HL-60/S4 treated with phorbol 12-myristate 13-acetate at 8.2 ng/mL for 4 days and 3 days (cell line): ENCODE results near the gene POR.
"Not testable (repeated sequence)": the region's sequence is repeated elsewhere in the genome, so short reads cannot be mapped to it uniquely, and the experiment has no call there.

ENCODE experiments used
- in situ Hi-C: fragments of 300-500 bp; cut with MboI; formaldehyde crosslinking; loops from 2 replicates; pipeline ENCODE4 v1.15.0; 2022; ENCODE audit warnings: low sequenced_read_pairs

Gene POR

GRCh38 chr7:75914655-75915415 is at the start of gene POR:
Gene POR (plus strand): TSS chr7:75915155. CDS start chr7:75954002, 38,847 bp downstream.
- in situ Hi-C loops = no loop called here

DNA sequence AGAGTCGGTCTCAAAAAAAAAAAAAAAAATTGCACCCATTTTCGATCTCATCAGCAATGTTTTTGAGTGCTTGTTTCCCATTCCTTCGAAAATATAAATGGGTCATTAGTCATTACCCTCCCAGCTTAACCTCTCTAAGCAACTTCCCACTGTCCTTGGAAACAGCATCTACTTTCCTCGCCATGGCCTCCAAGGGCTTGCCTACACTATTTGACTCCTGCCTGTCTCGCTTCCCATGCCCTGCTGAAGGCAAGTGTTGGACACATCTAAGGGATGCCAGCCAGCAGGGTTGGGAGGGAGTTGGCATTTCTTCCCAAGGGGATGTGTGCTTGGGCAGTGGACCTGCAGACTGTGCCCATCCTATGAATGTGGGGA is 48.9 kb upstream of the POR start:
- in situ Hi-C loops = no loop called here

DNA sequence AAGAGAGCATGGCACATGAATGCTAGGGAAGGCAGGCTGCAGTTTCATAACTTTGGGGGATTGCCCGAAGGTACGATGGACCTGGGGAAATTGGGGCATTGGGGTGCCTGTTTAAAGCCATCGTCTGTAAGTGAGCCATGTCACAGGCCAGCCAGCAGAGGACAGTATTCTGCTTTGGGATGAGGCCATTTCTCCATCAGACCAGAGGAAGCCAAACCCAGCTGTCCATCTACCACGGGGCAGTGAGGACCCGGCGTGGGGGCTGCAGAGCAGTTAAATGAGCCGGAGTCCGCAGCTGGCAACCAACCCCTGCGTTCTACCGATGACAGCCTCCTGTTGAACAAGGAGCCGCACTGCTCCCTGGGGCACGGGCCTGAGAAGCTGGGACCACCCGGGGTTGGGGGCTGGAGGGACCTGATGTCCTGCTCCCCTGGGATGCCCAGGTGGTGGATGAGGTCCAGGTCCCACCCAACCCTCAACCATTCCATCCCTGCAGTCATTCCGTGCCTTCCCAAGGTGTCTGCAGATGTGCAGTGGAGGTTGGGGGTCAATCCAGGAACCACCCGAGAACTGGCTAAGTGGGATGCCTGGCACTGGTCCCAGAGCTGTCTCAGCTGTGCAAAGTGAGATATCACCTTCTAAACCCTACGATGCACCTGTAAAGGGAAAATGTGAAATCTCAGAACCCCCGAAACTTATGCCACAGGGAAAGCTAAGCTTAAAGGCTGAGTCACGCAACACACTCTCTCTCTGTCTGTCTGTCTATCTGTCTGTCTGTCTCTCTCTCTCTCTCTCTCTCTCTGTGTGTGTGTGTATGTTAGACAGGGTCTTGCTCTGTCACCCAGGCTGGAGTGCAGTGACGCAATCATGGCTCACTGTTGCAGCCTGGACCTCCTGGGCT is 48.2 kb upstream of the POR start:
- in situ Hi-C loops = no loop called here

- in situ Hi-C loops = no loop called here
Observed at GRCh38 chr7:75867390-75867717, 47.6 kb upstream of the POR start.

GRCh38 chr7:75868153-75868552 is 46.8 kb upstream of the POR start:
- in situ Hi-C loops = no loop called here

DNA sequence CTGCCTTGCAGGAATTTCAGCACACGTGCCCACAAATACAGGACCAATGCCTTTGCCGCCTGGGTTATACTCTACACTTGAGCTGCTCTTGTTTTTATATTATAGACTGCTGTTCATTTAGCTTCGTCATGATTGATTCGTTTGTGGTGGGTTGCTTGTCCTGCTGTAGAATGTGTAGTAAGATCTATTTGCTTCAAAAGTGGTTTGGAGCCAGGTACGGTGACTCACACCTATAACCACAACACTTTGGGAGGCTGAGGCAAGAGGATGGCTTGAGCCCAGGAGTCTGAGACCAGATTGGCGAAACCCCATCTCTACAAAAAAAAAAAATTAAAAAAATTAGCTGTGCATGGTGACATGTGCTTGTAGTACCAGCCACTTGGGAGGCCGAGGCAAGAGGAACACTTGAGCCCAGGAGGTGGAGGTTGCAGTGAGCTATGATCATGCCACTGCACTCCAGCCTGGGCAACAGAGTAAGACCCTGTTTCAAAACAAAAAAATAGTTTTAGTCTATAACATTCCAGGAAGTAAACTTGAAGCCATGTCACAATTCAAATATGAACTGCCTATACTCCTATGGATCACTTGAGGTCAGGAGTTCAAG is 45.1 kb upstream of the POR start:
- in situ Hi-C loops = no loop called here

DNA sequence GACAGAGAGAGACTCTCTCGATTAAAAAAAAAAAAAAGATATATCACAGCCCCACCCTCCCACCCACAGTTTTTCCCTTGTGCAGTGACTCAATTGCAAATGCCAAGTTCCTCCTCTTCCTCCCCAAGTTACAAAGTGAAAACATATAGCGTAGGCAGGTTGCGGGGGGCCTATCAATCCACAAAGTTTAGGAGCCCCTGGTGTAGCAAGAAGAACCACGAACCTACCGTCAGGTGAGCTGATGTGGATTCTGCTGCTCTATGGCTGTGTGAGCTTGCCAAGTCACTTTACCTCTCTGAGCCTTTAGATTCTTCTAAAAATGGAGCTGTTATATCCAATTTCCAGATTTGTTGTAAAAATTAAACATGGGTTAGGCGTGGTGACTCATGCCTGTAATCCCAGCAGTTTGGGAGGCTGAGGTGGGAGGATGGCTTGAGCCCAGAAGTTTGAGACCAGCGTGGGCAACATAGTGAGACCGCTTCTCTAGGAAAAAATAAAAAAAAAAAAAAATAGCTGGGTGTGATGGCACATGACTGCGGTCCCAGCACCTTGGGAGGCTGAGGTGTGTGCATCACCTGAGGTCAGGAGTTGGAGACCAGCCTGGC is 44.3 kb upstream of the POR start:
- in situ Hi-C loops = no loop called here

GRCh38 chr7:75872073-75872782 is 42.7 kb upstream of the POR start:
- in situ Hi-C loops = no loop called here

DNA sequence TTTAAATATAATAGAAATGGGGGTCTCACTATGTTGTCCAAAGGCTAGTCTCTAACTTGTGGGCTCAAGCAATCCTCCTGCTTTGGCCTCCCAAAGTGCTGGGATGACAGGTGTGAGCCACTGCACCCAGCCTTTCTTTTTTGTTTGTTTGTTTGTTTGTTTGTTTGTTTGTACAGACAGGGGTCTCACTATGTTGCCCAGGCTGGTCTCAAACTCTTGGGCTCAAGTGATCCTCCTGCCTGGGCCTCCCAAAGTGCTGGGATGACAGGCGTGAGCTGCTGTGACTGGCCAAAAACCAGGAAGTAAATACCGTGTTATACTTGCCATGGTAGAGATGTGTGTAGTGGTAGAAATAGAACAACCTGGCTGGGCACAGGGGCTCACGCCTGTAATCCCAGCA is 40.8 kb upstream of the POR start:
- in situ Hi-C loops = not testable (repeated sequence)

DNA sequence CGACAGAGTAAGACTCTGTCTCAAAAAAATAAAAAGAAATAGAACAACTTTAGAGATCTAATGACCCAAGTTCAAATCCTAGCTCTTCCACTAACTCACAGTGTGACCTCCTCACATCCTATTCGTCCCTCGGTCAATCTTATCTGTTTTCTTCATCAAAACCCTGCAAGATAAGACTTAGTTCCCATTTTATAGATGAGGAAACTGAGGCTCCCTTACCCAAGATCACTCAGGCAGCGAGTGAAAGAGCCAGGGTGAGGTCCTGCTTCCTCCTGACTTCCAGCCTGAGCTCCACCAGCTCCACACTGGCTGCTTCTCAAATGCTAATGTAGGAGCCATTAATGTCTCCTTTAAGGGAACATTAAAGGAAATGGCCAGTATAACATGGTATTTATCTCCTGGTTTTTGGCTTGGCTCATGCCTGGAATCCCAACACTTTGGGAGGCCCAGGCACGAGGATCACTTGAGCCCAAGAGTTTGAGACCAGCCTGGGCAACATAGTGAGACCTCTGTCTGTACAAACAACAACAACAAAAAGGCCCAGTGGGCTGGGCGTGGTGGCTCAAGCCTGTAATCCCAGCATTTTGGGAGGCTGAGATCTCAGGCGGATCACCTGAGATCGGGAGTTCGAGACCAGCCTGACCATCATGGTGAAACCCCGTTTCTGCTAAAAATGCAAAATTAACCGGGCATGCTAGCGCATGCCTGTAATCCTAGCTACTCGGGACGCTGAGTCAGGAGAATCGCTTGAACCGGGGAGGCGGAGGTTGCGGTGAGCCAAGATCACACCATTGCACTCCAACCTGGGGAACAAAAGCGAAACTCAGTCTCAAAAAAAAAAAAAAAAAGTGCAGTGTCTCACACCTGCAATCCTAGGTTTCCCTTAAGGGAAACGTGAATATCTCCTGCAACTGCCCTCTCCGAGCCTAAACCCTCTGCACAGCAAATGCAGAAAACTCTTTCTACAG is 39.6 kb upstream of the POR start:
- in situ Hi-C loops = loop anchor here (25.0 kb wide), 1 partner anchor 137 kb away; no protein-coding TSS in a partner anchor

- in situ Hi-C loops = loop anchor here (25.0 kb wide), 1 partner anchor 136 kb away; no protein-coding TSS in a partner anchor
Observed at GRCh38 chr7:75876126-75876881, 38.7 kb upstream of the POR start.

DNA sequence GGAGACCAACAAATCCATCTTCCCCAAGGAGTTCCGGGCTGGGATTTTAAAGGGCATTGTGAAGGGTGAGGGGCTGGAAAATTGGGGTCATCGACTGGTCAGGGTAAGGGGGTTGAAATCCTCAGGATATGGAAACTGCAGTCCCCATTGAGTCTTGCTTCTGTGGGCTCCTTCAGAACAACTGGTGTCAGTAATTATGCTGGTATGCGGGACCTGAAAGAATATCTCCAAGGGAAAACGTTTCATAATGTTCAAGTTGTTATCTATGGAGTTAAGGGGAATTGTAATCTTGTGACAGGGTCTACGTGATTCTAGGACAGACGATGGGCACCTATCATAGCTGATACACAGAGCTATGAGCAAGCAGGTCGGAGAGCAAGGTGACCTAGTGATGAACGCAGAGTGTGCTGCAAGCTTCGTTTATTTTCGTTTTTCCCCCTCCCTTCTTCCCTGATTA is 36.6 kb upstream of the POR start:
- in situ Hi-C loops = loop anchor here (25.0 kb wide), 1 partner anchor 134 kb away; no protein-coding TSS in a partner anchor

DNA sequence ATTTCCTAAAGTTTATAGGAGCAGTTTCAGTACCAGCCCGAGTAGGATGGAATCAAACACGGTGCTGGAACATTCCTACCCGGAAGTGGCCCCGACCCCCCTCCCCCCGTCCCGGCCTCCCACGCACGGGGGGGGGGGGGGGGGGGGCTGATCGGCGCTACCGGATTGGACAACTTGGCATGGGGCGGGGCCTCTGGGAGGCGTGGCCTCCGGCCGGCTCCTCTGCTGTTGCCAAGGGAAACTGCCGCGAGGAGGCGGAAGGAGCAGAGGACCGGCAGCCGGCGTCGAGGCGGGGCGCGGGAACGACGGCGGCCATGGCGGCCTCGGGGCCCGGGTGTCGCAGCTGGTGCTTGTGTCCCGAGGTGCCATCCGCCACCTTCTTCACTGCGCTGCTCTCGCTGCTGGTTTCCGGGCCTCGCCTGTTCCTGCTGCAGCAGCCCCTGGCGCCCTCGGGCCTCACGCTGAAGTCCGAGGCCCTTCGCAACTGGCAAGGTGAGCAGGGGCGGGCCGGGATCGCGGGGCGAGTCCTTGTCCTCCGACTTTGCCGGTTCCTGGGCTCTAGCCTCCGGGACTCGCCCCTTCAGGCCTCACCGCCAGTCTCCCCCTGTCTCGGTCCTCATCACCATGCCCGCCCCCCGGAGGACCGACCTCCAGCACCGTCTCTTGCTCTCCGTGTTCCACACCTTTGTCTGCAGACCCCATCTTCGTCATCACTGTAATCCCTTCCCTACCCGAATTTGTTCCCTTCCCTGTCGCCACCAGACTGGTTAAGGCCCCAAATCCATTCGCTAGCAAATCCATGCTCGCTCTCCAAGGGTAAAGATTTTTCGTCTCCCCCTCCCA is 36.0 kb upstream of the POR start, which contains the start of gene RHBDD2:
TSS of gene RHBDD2 (plus strand) at position 266 of the 843 bp plus-strand sequence. CDS start at position 315, 49 bp downstream.
- in situ Hi-C loops = loop anchor here (25.0 kb wide), 1 partner anchor 133 kb away; no protein-coding TSS in a partner anchor

DNA sequence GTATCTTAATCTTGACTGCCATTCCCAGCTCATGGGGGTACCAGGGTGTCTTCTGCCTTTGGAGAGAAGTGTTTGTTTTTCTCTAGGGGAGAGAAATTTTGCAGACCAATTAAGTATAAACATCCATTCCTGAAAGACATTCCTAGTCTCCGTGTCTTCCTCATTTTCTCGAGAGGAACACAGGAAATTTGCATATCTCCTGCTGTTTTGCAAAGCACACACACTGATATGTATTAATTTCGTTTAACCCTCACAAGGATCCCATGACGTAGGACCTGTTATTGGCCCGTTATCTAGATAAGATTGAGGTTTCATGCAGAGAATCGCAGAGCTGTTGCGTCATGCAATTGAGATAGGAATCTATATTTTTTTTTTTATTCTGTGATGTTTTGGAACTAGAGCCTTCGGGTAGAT is 35.2 kb upstream of the POR start:
- in situ Hi-C loops = loop anchor here (25.0 kb wide), 1 partner anchor 133 kb away; no protein-coding TSS in a partner anchor

DNA sequence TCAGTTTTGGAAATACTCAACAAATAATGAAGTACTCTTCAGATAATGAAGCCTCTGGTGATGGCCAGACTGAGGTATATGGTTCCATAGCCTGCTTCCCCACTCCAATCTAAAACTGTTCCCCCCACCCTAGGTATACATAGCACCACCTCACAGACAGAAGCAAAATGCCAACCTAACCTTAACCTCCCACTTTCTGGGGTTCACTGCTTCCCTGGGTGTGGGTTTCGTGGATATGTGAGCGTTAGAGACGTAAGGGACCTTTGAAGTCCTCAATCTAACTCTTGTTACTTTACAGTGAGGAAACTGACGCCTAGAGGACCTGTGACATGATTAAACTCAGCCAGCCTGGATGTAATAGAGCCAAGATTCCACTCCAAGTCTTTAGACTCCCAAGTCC is 34.7 kb upstream of the POR start:
- in situ Hi-C loops = loop anchor here (25.0 kb wide), 1 partner anchor 132 kb away; no protein-coding TSS in a partner anchor

GRCh38 chr7:75881436-75882095 is 33.4 kb upstream of the POR start:
- in situ Hi-C loops = loop anchor here (25.0 kb wide), 1 partner anchor 131 kb away; no protein-coding TSS in a partner anchor
